ENCODE data around the gene C20orf144.
A peak's percentile ranks its signal among the peaks of the same experiment; 100 is the strongest.

C20orf144 gene

GRCh38 chr20:33650753-33651561 is 11.2 kb upstream of the C20orf144 start:
- Histone ChIP-seq H3K4me1 (ENCODE audit: control insufficient read depth, low read depth, low read length) (no peaks in the 10 kb centered on the region), H2BK5ac (ENCODE audit: low read length) (no peak overlapping the region), H3K27me3 (ENCODE audit: insufficient read depth, low read length, poor library complexity) (no peaks in the 10 kb centered on the region), H3K4ac (ENCODE audit: low read depth, low read length) (no peak overlapping the region), H4K8ac (ENCODE audit: low read depth, low read length) (no peak overlapping the region), H3K4me3 (ENCODE audit: low read length) (no peak overlapping the region), H3K79me1 (ENCODE audit: low read length) (no peaks in the 10 kb centered on the region), H3K36me3 (ENCODE audit: control insufficient read depth, insufficient read depth, low read length) (no peaks in the 10 kb centered on the region), H3K23ac (ENCODE audit: low read length) (no peak overlapping the region), H2AK5ac (ENCODE audit: low read length) (no peak overlapping the region), H3K4me2 (ENCODE audit: low read length) (no peak overlapping the region), H3K27ac (ENCODE audit: low read depth, low read length) (no peak overlapping the region), H4K5ac (ENCODE audit: low read length) (no peak overlapping the region), H2BK120ac (ENCODE audit: low read depth, low read length) (no peak overlapping the region), H3K56ac (ENCODE audit: low read length) (no peak overlapping the region), H3K9ac (ENCODE audit: low read length) (no peak overlapping the region), H2BK15ac (replicated peaks; ENCODE audit: low read depth) (no peak overlapping the region), H3K79me2 (ENCODE audit: control insufficient read depth, insufficient read depth, low read length) (no peaks in the 10 kb centered on the region), H3K18ac (ENCODE audit: low read length) (no peak overlapping the region)
- DNase-seq, result no peak
- WGBS (ENCODE audit: extremely low coverage, insufficient coverage, low lambda C conversion rate), result no CpG with 5 or more reads among the region's 10 CpGs

GRCh38 chr20:33651562-33652048 is 10.5 kb upstream of the C20orf144 start:
- H4K5ac ChIP-seq (ENCODE audit: low read length), result no peak overlapping the region
- H3K79me1 ChIP-seq (ENCODE audit: low read length), result no peaks in the 10 kb centered on the region
- H3K79me2 ChIP-seq (ENCODE audit: control insufficient read depth, insufficient read depth, low read length), result no peaks in the 10 kb centered on the region
- H3K56ac ChIP-seq (ENCODE audit: low read length), result no peak overlapping the region
- no peak overlapping the region for H2AK5ac ChIP-seq (ENCODE audit: low read length)
- H2BK15ac ChIP-seq (replicated peaks; ENCODE audit: low read depth), result no peak overlapping the region
- H3K4ac ChIP-seq (ENCODE audit: low read depth, low read length), result no peak overlapping the region
- no peak overlapping the region for H3K23ac ChIP-seq (ENCODE audit: low read length)
- H3K18ac ChIP-seq (ENCODE audit: low read length), result no peak overlapping the region
- no peak overlapping the region for H2BK5ac ChIP-seq (ENCODE audit: low read length)
- H3K4me3 ChIP-seq (ENCODE audit: low read length), result no peak overlapping the region
- H3K36me3 ChIP-seq (ENCODE audit: control insufficient read depth, insufficient read depth, low read length), result no peaks in the 10 kb centered on the region
- H3K27ac ChIP-seq (ENCODE audit: low read depth, low read length), result no peak overlapping the region
- H3K4me1 ChIP-seq (ENCODE audit: control insufficient read depth, low read depth, low read length), result no peaks in the 10 kb centered on the region
- DNase-seq, result no peak
- H2BK120ac ChIP-seq (ENCODE audit: low read depth, low read length), result no peak overlapping the region
- no peak overlapping the region for H3K9ac ChIP-seq (ENCODE audit: low read length)
- no CpG with 5 or more reads among the region's 13 CpGs for WGBS (ENCODE audit: extremely low coverage, insufficient coverage, low lambda C conversion rate)
- no peak overlapping the region for H3K4me2 ChIP-seq (ENCODE audit: low read length)
- H4K8ac ChIP-seq (ENCODE audit: low read depth, low read length), result no peak overlapping the region
- no peaks in the 10 kb centered on the region for H3K27me3 ChIP-seq (ENCODE audit: insufficient read depth, low read length, poor library complexity)

GRCh38 chr20:33653218-33653899 is 8.8 kb upstream of the C20orf144 start:
- no peak overlapping the region for H2BK15ac ChIP-seq (replicated peaks; ENCODE audit: low read depth)
- H3K27ac ChIP-seq (ENCODE audit: low read depth, low read length), result no peak overlapping the region
- no peak overlapping the region for H3K23ac ChIP-seq (ENCODE audit: low read length)
- no peak overlapping the region for H4K5ac ChIP-seq (ENCODE audit: low read length)
- no peak overlapping the region for H4K8ac ChIP-seq (ENCODE audit: low read depth, low read length)
- no peaks in the 10 kb centered on the region for H3K79me2 ChIP-seq (ENCODE audit: control insufficient read depth, insufficient read depth, low read length)
- H3K9ac ChIP-seq (ENCODE audit: low read length), result no peak overlapping the region
- no peak overlapping the region for H3K4ac ChIP-seq (ENCODE audit: low read depth, low read length)
- no peak overlapping the region for H2AK5ac ChIP-seq (ENCODE audit: low read length)
- no peak overlapping the region for H2BK5ac ChIP-seq (ENCODE audit: low read length)
- H3K36me3 ChIP-seq (ENCODE audit: control insufficient read depth, insufficient read depth, low read length), result peaks cover 2% of the 10 kb centered on the region
- no peak overlapping the region for H3K4me3 ChIP-seq (ENCODE audit: low read length)
- no peak overlapping the region for H3K18ac ChIP-seq (ENCODE audit: low read length)
- no peak overlapping the region for H3K56ac ChIP-seq (ENCODE audit: low read length)
- no peaks in the 10 kb centered on the region for H3K27me3 ChIP-seq (ENCODE audit: insufficient read depth, low read length, poor library complexity)
- DNase-seq, result peak; percentile 78
- H3K4me2 ChIP-seq (ENCODE audit: low read length), result no peak overlapping the region
- no peaks in the 10 kb centered on the region for H3K79me1 ChIP-seq (ENCODE audit: low read length)
- no peak overlapping the region for H2BK120ac ChIP-seq (ENCODE audit: low read depth, low read length)
- H3K4me1 ChIP-seq (ENCODE audit: control insufficient read depth, low read depth, low read length), result no peaks in the 10 kb centered on the region
- no CpG with 5 or more reads among the region's 16 CpGs for WGBS (ENCODE audit: extremely low coverage, insufficient coverage, low lambda C conversion rate)

GRCh38 chr20:33653900-33654596 is 8.1 kb upstream of the C20orf144 start:
- Histone ChIP-seq H2AK5ac (ENCODE audit: low read length) (no peak overlapping the region), H3K56ac (ENCODE audit: low read length) (no peak overlapping the region), H3K27ac (ENCODE audit: low read depth, low read length) (no peak overlapping the region), H4K5ac (ENCODE audit: low read length) (no peak overlapping the region), H3K27me3 (ENCODE audit: insufficient read depth, low read length, poor library complexity) (no peaks in the 10 kb centered on the region), H3K23ac (ENCODE audit: low read length) (no peak overlapping the region), H3K79me2 (ENCODE audit: control insufficient read depth, insufficient read depth, low read length) (no peaks in the 10 kb centered on the region), H3K4me1 (ENCODE audit: control insufficient read depth, low read depth, low read length) (no peaks in the 10 kb centered on the region), H3K4ac (ENCODE audit: low read depth, low read length) (no peak overlapping the region), H3K36me3 (ENCODE audit: control insufficient read depth, insufficient read depth, low read length) (peaks cover 2% of the 10 kb centered on the region), H3K79me1 (ENCODE audit: low read length) (no peaks in the 10 kb centered on the region), H2BK5ac (ENCODE audit: low read length) (no peak overlapping the region), H3K4me2 (ENCODE audit: low read length) (no peak overlapping the region), H2BK120ac (ENCODE audit: low read depth, low read length) (no peak overlapping the region), H4K8ac (ENCODE audit: low read depth, low read length) (no peak overlapping the region), H3K4me3 (ENCODE audit: low read length) (no peak overlapping the region), H3K18ac (ENCODE audit: low read length) (no peak overlapping the region), H3K9ac (ENCODE audit: low read length) (no peak overlapping the region), H2BK15ac (replicated peaks; ENCODE audit: low read depth) (no peak overlapping the region)
- peak; percentile 22 for DNase-seq
- WGBS (ENCODE audit: extremely low coverage, insufficient coverage, low lambda C conversion rate), result no CpG with 5 or more reads among the region's 11 CpGs

- Histone ChIP-seq H3K27me3 (ENCODE audit: insufficient read depth, low read length, poor library complexity) (no peaks in the 10 kb centered on the region), H3K79me2 (ENCODE audit: control insufficient read depth, insufficient read depth, low read length) (no peaks in the 10 kb centered on the region), H4K8ac (ENCODE audit: low read depth, low read length) (no peak overlapping the region), H3K36me3 (ENCODE audit: control insufficient read depth, insufficient read depth, low read length) (peaks cover 2% of the 10 kb centered on the region), H3K79me1 (ENCODE audit: low read length) (no peaks in the 10 kb centered on the region), H3K18ac (ENCODE audit: low read length) (no peak overlapping the region), H2BK15ac (replicated peaks; ENCODE audit: low read depth) (no peak overlapping the region), H2AK5ac (ENCODE audit: low read length) (no peak overlapping the region), H3K9ac (ENCODE audit: low read length) (no peak overlapping the region), H3K27ac (ENCODE audit: low read depth, low read length) (no peak overlapping the region), H2BK120ac (ENCODE audit: low read depth, low read length) (no peak overlapping the region), H3K4me3 (ENCODE audit: low read length) (no peak overlapping the region), H4K5ac (ENCODE audit: low read length) (no peak overlapping the region), H3K4me2 (ENCODE audit: low read length) (no peak overlapping the region), H3K23ac (ENCODE audit: low read length) (no peak overlapping the region), H3K56ac (ENCODE audit: low read length) (no peak overlapping the region), H2BK5ac (ENCODE audit: low read length) (no peak overlapping the region), H3K4me1 (ENCODE audit: control insufficient read depth, low read depth, low read length) (no peaks in the 10 kb centered on the region), H3K4ac (ENCODE audit: low read depth, low read length) (no peak overlapping the region)
- no peak for DNase-seq
- WGBS (ENCODE audit: extremely low coverage, insufficient coverage, low lambda C conversion rate), result no CpG with 5 or more reads among the region's 14 CpGs
Measured at GRCh38 chr20:33654680-33655161, 7.4 kb upstream of the C20orf144 start.

Measured in mesendoderm (in vitro differentiated cells).